ENCODE results near the gene SPATA33. TPM values are rescaled to one million over a fixed set of nuclear protein-coding genes. Genes with fewer than 3 reads are reported as not detected.

SPATA33 gene
- total RNA-seq, 4 donors from 2014 or later, result 6.0 to 8.9 (median 7.5) TPM

DNA sequence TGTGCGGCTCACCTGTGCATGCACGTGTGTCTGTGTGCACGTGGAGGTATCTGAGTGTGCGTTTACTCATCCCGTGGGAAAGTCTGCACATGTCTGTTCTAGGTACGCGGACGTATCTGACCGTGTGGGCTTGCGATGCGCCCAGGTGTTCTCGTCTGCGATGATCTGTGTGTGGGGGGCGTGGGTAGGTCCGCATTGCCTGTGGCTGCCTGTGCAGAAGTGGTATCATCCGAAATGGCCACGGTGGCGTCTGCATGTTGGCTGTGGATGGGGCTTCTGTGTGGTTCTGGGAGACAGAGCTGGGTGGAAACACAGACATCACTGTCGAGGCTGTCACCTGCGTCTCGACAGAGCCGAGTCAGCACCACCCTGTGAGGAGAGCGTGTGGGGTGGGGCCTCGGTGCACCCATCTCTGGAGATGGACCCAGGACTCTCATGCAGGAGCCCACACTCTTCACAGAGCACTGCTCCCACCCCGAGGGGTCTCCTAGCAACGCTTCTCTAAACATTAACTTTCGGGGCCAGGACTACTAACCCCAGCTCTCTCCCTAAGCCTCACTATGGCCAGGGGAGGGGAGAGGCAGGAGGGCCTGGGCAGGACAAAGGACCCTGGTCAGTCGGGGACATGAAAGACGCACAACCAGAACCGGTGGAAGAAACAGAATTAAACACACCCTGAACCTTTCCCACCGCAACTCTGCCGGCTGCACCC is 35.8 kb upstream of the SPATA33 start:
- Histone ChIP-seq H3K9me3 (no peaks in the 10 kb centered on the region), H3K27ac (no peak overlapping the region), H3K36me3 (no peaks in the 10 kb centered on the region), H3K4me1 (peaks cover 0 to 4% of the 10 kb centered on the region in 2 donors), H3K27me3 (no peaks in the 10 kb centered on the region), H3K4me3 (replicated peaks in 1 of 3) (no peak overlapping the region)
- intact Hi-C loops (cut with DNase I), result no loop called here
- no peak for DNase-seq
- TF ChIP-seq, protein P1, sequence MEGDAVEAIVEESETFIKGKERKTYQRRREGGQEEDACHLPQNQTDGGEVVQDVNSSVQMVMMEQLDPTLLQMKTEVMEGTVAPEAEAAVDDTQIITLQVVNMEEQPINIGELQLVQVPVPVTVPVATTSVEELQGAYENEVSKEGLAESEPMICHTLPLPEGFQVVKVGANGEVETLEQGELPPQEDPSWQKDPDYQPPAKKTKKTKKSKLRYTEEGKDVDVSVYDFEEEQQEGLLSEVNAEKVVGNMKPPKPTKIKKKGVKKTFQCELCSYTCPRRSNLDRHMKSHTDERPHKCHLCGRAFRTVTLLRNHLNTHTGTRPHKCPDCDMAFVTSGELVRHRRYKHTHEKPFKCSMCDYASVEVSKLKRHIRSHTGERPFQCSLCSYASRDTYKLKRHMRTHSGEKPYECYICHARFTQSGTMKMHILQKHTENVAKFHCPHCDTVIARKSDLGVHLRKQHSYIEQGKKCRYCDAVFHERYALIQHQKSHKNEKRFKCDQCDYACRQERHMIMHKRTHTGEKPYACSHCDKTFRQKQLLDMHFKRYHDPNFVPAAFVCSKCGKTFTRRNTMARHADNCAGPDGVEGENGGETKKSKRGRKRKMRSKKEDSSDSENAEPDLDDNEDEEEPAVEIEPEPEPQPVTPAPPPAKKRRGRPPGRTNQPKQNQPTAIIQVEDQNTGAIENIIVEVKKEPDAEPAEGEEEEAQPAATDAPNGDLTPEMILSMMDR (IDR thresholded peaks at IDR 0.05), result no peak
- TF ChIP-seq POLR2A (IDR thresholded peaks at IDR 0.05), result no peak
- WGBS, 2 donors, result 74 to 80% methylated on average over 27 to 32 of the region's 32 CpGs

DNA sequence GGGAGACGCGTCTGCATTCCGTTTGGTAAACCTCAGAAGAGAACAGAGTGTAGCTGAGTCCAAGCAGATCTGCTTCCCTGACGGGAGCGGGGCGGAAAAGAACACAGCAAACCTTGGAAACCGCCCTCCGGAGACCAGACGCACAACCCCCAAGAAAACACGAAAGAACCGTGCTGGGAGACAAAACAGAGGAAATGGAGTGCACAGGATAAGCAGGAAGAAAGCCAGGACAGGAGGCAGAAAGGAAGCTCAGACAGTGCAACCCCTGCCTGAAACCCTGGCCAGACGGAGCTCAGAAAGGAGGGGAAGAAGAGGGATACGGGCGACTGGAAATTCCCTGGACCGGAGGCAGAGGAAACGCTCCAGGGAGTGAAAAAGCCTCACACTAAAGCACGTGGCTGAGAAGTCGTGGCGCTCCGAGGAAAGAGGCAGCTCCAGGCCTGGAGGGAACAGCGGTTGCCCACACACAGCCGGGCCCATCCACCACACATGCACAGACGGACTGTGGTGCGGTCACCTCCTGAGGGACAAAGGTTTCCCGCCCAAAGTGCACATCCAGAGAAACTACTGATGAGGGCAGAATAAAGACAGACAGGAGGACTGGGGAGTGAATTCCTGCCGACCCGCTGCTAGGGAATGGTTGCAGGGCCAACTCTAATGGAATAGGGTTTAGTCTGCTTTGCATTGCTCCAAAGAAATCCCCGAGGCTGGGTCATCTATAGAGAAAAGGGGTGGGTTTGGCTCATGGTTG is 34.0 kb upstream of the SPATA33 start:
- WGBS, 2 donors, result 34% methylated on average over 26 to 28 of the region's 28 CpGs
- no peaks in the 10 kb centered on the region for H3K4me1 ChIP-seq
- H3K27me3 ChIP-seq, result no peaks in the 10 kb centered on the region
- no peak for TF ChIP-seq POLR2A (IDR thresholded peaks at IDR 0.05)
- TF ChIP-seq, protein P1 (IDR thresholded peaks at IDR 0.05), result no peak
- no peak for DNase-seq
- intact Hi-C loops (cut with DNase I), result no loop called here
- H3K4me3 ChIP-seq (replicated peaks in 1 of 3), result no peak overlapping the region
- H3K27ac ChIP-seq, result no peak overlapping the region
- no peaks in the 10 kb centered on the region for H3K9me3 ChIP-seq
- no peaks in the 10 kb centered on the region for H3K36me3 ChIP-seq

DNA sequence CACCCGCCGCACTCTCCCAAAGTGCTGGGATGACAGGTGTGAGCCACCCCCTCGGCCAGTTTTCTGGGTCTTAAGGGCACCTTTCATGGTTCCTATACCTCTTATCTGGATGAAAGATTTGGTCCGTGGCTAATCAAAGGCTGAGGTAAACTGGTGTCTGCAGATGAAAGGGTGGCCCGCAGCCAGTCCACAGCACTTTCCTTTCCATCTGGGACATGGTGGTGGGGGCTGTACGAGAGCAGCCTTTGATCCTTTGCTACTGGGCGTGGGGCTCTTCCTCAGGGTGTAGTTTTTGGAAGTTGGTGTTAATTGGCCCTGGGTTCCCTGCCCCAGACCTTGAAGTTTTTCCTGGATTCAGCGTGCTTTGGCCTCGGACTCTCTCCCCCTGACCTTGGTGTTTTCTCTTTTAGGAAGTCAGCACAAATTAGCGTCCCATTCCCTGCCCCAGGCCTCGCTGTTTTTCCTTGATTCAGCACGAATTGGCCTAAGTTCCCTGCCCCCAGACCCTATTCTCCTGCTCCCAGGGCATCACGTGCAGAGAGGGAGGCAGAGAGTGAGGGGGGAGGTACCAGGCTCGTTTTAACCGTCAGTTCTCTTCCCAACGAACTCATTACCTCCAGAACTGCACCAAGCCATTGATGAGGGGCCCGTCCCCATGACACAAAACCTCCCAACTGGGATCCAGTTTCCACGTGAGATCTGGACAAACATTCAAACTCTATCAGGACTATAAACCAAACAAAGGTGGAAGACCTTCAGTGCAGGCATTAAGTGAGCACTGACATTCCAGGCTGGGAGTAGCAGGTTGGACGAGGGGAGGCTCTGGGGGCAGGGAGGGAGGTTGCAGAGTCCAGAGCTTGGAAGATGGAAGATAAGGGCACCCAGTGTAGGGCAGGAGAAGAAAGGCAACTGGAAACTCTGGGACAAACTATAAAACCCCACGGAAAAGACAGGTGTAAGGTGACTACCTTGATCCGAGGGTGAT is 32.6 kb upstream of the SPATA33 start:
- TF ChIP-seq, protein P1 (IDR thresholded peaks at IDR 0.05), result no peak
- no peak for TF ChIP-seq POLR2A (IDR thresholded peaks at IDR 0.05)
- 48 to 58% methylated on average over 21 of the region's 21 CpGs for WGBS, 2 donors
- H3K4me1 ChIP-seq, result no peaks in the 10 kb centered on the region
- no peak overlapping the region for H3K27ac ChIP-seq
- H3K27me3 ChIP-seq, result no peaks in the 10 kb centered on the region
- no peaks in the 10 kb centered on the region for H3K9me3 ChIP-seq
- H3K4me3 ChIP-seq (replicated peaks in 1 of 3), result no peak overlapping the region
- intact Hi-C loops (cut with DNase I), result no loop called here
- H3K36me3 ChIP-seq, result no peaks in the 10 kb centered on the region
- DNase-seq, result no peak

DNA sequence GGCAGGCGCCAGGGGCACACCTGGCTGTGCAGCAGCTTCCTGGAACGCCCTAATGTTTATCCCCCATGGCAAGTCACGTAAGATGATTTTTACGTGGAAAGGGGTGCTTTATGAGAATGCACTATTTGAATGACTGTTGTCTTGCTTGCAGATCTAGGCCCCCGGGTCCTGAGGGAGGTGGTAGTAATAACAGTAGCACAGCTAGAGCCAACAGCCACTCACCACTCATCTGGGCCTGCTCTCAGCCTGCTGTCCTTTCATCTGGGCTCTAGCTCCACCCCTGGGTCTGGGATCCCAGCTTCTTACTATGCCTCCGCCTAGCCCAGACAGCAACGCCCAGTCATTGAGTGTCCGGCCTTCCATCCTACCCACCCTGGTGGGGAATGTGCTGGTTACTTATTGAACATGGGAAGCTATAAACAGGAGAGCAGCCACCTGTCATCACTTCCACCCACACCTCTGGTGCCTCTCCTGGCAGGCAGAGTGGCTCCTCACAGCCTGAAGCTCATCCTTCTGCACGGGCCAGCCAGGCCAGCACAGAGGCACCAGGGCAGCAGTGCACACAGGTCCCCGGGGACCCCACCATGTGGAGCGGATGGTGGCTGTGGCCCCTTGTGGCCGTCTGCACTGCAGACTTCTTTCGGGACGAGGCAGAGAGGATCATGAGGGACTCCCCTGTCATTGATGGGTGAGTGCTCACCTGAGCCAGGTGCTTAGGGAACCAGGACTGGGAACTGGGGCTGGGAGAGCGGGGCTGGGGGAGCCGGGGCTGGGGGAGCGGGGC is 27.6 kb upstream of the SPATA33 start:
- Histone ChIP-seq H3K27ac (no peak overlapping the region), H3K4me1 (no peaks in the 10 kb centered on the region), H3K36me3 (no peaks in the 10 kb centered on the region), H3K4me3 (replicated peaks in 1 of 3) (no peak overlapping the region), H3K27me3 (no peaks in the 10 kb centered on the region), H3K9me3 (no peaks in the 10 kb centered on the region)
- DNase-seq, result no peak
- TF ChIP-seq POLR2A (IDR thresholded peaks at IDR 0.05), result no peak
- TF ChIP-seq, protein P1 (IDR thresholded peaks at IDR 0.05), result no peak
- intact Hi-C loops (cut with DNase I), result no loop called here
- WGBS, 2 donors, result 94 to 96% methylated on average over 9 to 13 of the region's 17 CpGs
